ENCODE measurements around the gene KDM4C.
A peak's percentile ranks its signal among the peaks of the same experiment; 100 is the strongest.

Gene KDM4C

DNA sequence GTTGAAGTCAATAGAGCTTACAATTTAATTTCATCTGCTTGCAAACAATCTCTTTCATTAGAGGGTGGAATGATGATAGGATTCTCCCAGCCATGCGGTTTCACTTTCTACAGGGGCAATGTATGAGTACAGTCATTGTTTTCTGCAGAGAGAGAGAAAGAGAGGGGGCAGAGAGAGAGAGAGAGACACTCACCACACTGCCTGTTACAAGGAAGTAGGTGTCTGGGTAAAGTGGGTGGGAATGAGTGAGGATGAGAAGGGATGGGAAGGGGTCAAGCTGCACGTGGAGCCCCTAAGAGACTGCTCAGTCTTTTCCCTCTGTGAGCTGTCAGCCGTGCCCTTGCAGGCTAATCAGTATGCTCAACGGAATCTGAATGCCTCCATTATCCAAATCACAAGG lies 454.3 kb downstream of the KDM4C start:
- no peak for DNase-seq (ENCODE audit: low read depth)

DNA sequence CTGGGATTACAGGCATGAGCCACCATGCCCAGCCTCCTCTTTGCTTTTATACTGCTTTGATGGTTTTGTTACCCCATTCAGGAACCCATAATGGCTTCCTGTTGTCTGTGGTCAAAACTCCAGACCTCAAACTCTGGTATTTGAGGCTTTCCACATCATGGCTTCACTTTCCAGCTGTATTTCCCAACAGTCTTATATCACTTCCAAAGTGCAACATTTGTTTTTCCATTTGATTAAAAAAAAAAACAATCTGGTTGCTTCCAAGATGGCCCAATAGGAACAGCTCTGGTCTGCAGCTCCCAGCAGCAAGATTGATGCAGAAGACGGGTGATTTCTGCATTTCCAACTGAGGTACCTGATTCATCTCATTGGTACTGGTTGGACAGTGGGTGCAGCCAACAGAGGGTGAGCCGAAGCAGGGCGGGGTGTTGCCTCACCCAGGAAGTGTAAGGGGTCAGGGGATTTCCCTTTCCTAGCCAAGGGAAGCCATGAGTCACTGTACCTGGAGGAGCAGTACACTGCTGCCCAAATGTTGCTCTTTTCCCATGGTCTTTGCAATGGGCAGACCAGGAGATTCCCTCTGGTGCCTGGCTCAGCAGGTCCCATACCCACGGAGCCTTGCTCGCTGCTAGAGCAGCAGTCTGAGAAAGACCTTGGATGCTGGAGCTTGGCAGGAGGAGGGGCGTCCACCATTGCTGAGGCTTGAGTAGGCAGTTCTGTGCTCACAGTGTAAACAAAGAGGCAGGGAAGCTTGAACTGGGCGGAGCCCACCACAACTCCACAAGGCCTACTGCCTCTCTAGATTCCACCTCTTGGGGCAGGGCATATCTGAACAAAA lies 458.4 kb downstream of the KDM4C start:
- peak; percentile 93 for DNase-seq (ENCODE audit: low read depth)

DNA sequence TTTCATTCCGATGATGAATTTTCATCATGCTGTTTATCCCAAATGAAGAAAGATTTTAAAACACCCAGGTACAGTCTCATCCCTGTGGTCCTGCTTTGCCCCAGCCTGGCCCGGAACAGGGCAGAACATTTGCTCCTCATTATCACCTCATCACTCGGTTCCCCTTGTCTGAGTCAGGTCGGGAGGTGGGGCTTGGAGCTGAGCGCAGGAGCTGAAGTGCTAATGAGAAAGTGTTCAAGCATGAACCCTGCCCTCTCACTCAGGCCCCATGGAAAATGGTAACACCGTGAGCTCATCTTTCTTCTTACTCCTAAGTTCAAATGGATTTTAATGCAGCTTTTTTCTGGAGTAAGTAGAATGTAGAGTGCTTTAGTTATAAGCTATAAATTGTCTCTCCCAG lies 466.2 kb downstream of the KDM4C start:
- no peak for DNase-seq (ENCODE audit: low read depth)

All from amniotic epithelial cell (primary cell).